ENCODE measurements around the gene SLC44A1.

- no peak for TF ChIP-seq POLR2A (IDR thresholded peaks at IDR 0.05)
- TF ChIP-seq CTCF (IDR thresholded peaks at IDR 0.05), result no peak
These were observed 149.3 kb downstream of the SLC44A1 start for GRCh38 chr9:105393576-105394344.
